Tibial artery (tissue), 4 donors: ENCODE results near the gene HTR7.
"Not testable (repeated sequence)": the region's sequence is repeated elsewhere in the genome, so short reads cannot be mapped to it uniquely, and the experiment has no call there.

Source experiments
- DNase-seq, 2 donors: peaks; one replicate each; pipeline ENCODE4 v3.0.0-alpha.2; 2019
- H3K27ac ChIP-seq, 2 donors: fragments of 200-600 bp; sonication (generic) in 1 of 2; 1 replicate in 1 of 2; 2 replicates in 1 of 2; pipeline ENCODE4 v1.5.1; 2018 to 2019; ENCODE audit warnings: mild to moderate bottlenecking in 1 of 2
- H3K27me3 ChIP-seq, 2 donors: fragments of 200-600 bp; sonication (generic) in 1 of 2; one replicate each; pipeline versions ENCODE4 v1.5.1 to v1.6.0; 2016 to 2019
- H3K36me3 ChIP-seq, 3 donors: fragments of 200-600 bp; sonication (generic) in 2 of 3; one replicate each; pipeline ENCODE4 v1.5.1; 2016 to 2019; ENCODE audit warnings: mild to moderate bottlenecking in 2 of 3
- H3K4me1 ChIP-seq, 4 donors: fragments of 200-600 bp; sonication (generic) in 2 of 4; 1 replicate in 3 of 4; 2 replicates in 1 of 4; pipeline ENCODE4 v1.5.1; 2016 to 2019
- H3K4me3 ChIP-seq, 2 donors: fragments of 200-600 bp; sonication (generic) in 1 of 2; 1 replicate in 1 of 2; 2 replicates in 1 of 2; pipeline ENCODE4 v1.5.1; 2018 to 2019; ENCODE audit warnings: mild to moderate bottlenecking in 2 of 2
- H3K9me3 ChIP-seq, 3 donors: fragments of 200-600 bp; sonication (generic) in 1 of 3; one replicate each; pipeline ENCODE4 v1.5.1; 2016 to 2019
- CTCF ChIP-seq, 2 experiments: fragments of 200-600 bp in 1 of 2; fragments of 450-650 bp in 1 of 2; IDR thresholded peaks; one replicate each; pipeline ENCODE4 v1.5.1; 2017 to 2019; ENCODE audit warnings: antibody characterized with exemption in 2 of 2, mild to moderate bottlenecking in 1 of 2, moderate library complexity in 1 of 2
- intact Hi-C: fragments of 100-400 bp; cut with DNase I; formaldehyde crosslinking; loops from one replicate; pipeline ENCODE4 v1.15.0; 2023; ENCODE audit warnings: low total_unique reads

HTR7 gene

GRCh38 chr10:90880059-90880719 is 22.4 kb upstream of the HTR7 start:
- H3K4me3 ChIP-seq, H3K4me1 ChIP-seq, H3K9me3 ChIP-seq, H3K27me3 ChIP-seq, intact Hi-C loops, H3K27ac ChIP-seq, DNase-seq: not testable (repeated sequence)
- H3K36me3 ChIP-seq = peaks cover 28 to 65% (median 41%) of the 10 kb centered on the region in 3 donors
- TF ChIP-seq CTCF (IDR thresholded peaks at IDR 0.05) = peak; percentile 57 to 70

GRCh38 chr10:90879062-90879461 is 21.2 kb upstream of the HTR7 start:
- Histone ChIP-seq H3K27ac (no peak overlapping the region), H3K9me3 (no peaks in the 10 kb centered on the region), H3K4me3 (no peak overlapping the region), H3K36me3 (peaks cover 28 to 62% (median 41%) of the 10 kb centered on the region in 3 donors), H3K4me1 (no peaks in the 10 kb centered on the region), H3K27me3 (no peaks in the 10 kb centered on the region)
- no peak for DNase-seq
- intact Hi-C loops = no loop called here
- no peak for TF ChIP-seq CTCF (IDR thresholded peaks at IDR 0.05)

GRCh38 chr10:90872648-90873020 is 14.8 kb upstream of the HTR7 start:
- Histone ChIP-seq H3K27me3 (peaks cover 0 to 4% of the 10 kb centered on the region in 2 donors), H3K36me3 (peaks cover 9 to 19% (median 19%) of the 10 kb centered on the region in 3 donors), H3K9me3 (peaks cover 0 to 5% (median 0%) of the 10 kb centered on the region in 3 donors), H3K4me3 (peak overlapping the region; percentile 71 to 87), H3K27ac (peak overlapping the region; percentile 71 to 79), H3K4me1 (peaks cover 0 to 20% (median 12%) of the 10 kb centered on the region in 4 donors)
- intact Hi-C loops = no loop called here
- no peak for TF ChIP-seq CTCF (IDR thresholded peaks at IDR 0.05)
- DNase-seq = no peak

GRCh38 chr10:90871766-90872647 is 14.2 kb upstream of the HTR7 start, which contains the start of gene RPP30:
Gene RPP30, plus strand, starts transcription at chr10:90871974. Its CDS starts 13 bp downstream, at chr10:90871987.
- TF ChIP-seq CTCF (IDR thresholded peaks at IDR 0.05) = peak in 1 of 2 experiments; percentile 22
- peaks cover 0 to 4% of the 10 kb centered on the region in 2 donors for H3K27me3 ChIP-seq
- intact Hi-C loops = no loop called here

GRCh38 chr10:90871279-90871765 is 13.5 kb upstream of the HTR7 start:
- peaks cover 0 to 4% of the 10 kb centered on the region in 2 donors for H3K27me3 ChIP-seq
- peak overlapping the region; percentile 71 to 79 for H3K27ac ChIP-seq
- peaks cover 0 to 5% (median 0%) of the 10 kb centered on the region in 3 donors for H3K9me3 ChIP-seq
- H3K4me3 ChIP-seq = peak overlapping the region; percentile 71 to 87
- peaks cover 4 to 10% (median 6%) of the 10 kb centered on the region in 3 donors for H3K36me3 ChIP-seq
- H3K4me1 ChIP-seq = peaks cover 0 to 20% (median 12%) of the 10 kb centered on the region in 4 donors
- TF ChIP-seq CTCF (IDR thresholded peaks at IDR 0.05) = peak; percentile 31 to 35
- DNase-seq = no peak
- intact Hi-C loops = no loop called here

More at GRCh38 chr10:90871766-90872647, 14.2 kb upstream of the HTR7 start, which contains the start of gene RPP30:
- DNase-seq = peak; percentile 84 to 91
- Histone ChIP-seq H3K4me3 (peak within 1 kb of the TSS; percentile 71 to 87), H3K27ac (peak within 1 kb of the TSS; percentile 71 to 79), H3K9me3 (peaks cover 0 to 5% (median 0%) of the 10 kb centered on the region in 3 donors), H3K4me1 (peaks cover 0 to 20% (median 12%) of the 10 kb centered on the region in 4 donors), H3K36me3 (peaks cover 6 to 16% (median 13%) of the 10 kb centered on the region in 3 donors)
